Measurements from ENCODE around the gene NIP7.

The NIP7 gene

GRCh38 chr16:69319381-69319780, 20.2 kb upstream of the NIP7 start:
- no peak for DNase-seq

- DNase-seq: no peak
Measured at GRCh38 chr16:69319826-69320739, 19.5 kb upstream of the NIP7 start.

GRCh38 chr16:69320740-69321073, 18.9 kb upstream of the NIP7 start:
- no peak for DNase-seq

DNA sequence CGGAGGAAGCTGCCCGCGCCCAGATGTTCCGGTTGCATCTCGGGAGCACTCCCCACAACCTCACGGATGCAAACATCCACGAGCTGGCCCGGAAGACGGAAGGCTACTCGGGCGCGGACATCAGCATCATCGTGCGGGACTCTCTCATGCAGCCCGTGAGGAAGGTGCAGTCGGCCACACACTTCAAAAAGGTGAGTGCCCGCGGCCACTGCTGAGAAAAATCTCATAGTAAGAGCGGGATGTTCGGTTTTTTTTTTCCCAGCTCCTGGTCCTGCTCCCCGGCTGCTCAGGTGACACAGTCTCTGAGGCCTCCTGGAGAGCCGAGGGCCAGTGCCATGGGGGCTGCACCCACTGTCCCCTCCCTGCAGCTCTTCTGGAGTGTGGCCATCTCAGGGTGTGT, 18.5 kb upstream of the NIP7 start:
- DNase-seq: no peak

DNA sequence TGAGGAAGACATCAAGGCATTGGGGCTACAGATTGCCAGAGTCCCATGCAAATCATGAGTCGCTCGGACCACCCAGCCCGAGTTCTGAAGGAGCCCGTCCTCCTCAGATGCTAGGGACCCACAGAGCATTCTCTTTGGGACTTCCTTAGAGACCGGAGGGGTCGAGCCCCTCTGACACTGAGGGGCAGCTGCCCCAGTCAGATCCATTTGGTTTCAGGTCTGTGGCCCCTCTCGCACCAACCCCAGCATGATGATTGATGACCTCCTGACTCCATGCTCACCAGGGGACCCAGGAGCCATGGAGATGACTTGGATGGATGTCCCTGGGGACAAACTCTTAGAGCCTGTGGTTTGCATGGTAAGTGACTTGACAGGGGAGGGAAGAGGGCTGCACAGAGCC, 17.2 kb upstream of the NIP7 start:
- DNase-seq: no peak

DNA sequence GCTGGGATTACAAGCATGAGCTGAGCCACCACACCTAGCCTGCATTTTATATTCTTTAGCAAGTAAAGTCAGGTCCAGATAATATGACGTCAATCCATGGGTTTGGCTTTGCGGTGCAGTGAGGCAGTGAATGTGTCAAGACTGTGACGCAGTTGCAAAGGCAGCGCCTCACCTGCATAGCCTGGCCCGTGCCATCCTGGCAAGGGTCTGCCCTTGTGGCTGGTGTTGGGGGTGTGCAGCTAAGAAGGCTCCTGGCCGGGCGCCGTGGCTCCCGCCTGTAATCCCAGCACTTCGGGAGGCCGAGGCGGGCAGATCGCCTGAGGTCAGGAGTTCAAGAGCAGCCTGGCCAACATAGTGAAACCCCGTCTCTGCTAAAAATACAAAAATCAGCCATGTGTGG, 16.2 kb upstream of the NIP7 start:
- DNase-seq: no peak

DNA sequence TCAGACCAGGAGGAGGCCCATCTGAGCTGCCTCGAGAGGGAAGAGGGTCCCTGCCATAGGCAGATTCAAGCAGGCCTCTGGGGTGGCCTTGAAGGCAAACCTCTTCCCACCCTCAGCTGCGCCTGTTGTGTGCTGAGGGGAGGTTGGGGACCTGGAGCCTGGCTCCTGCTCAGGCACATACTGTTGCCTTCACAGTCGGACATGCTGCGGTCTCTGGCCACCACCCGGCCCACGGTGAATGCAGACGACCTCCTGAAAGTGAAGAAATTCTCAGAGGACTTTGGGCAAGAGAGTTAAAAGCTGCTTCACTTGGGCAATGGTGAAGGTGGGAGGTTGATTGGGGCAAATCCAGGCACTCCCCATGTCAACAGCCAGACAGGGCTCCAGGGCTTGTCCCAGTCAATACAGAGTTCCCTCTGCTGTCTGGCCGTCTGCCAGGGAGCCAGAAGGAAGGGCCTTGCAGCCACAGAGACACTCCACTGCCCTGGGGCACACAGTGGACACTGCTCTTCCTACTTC, 15.5 kb upstream of the NIP7 start:
- no peak for DNase-seq

DNA sequence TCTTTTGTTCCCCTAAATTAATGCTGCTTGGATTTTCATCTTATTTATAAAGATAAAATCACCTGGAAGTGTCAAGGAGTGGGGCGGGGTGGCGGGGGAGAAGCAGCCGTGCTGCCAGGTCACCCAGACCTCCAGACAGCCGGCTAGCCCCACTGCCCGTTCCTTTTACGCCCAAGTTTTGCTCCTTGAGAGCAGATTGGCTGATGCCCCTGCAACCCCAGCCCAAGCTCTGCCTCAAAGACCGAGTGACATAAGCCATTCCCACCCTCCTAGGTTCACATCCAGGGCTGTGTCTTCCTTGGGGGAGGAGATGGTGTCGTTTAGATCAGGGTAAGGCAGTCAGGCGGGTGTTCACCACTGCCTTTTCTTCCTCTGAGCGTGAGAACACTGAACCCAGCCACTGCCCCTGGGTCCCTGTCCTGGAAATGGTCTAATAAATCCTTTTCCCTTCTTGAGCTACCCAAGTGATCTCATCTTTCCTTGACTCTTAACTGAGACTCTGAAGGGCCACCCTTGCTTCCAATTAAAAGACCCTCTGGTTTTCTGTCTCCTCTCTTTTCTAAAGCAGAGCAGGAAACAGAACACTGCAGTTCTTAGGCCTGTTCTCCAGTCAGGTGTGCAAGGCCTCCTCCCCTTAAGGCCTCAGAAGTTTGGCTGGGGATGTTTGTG, 14.9 kb upstream of the NIP7 start:
- DNase-seq: no peak

- DNase-seq: no peak
Measured at GRCh38 chr16:69325784-69326171, 13.8 kb upstream of the NIP7 start.

- no peak for DNase-seq
Measured at GRCh38 chr16:69326172-69326873, 13.2 kb upstream of the NIP7 start.

DNA sequence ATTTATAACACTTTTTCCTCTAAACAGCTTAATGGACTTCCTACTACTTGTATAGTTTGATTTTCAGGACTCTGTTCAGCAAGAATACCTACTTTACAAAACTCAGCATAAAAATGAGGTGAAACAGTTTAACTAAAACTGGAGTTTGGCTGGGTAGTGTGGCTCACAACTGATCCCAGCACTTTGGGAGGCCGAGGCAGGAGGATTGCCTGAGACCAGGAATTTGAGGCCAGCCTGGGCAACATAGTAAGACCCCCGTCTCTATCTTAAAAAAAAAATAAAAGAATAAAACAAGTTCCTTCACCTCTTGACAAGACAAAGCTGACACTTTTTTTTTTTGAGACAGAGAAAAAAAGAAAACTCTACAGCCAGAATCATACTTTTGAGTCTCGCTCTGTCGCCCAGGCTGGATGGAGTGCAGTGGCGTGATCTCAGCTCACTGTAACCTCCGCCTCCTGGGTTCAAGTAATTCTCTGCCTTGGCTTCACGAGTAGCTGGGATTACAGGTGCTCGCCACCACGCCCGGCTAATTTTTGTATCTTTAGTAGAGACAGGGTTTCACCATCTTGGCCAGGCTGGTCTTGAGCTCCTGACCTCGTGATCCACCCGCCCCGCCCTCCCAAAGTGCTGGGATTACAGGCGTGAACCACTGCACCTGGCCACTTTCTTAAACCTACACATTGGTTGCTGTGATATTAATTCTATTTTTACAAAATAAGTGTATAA, 11.8 kb upstream of the NIP7 start:
- DNase-seq: no peak

DNA sequence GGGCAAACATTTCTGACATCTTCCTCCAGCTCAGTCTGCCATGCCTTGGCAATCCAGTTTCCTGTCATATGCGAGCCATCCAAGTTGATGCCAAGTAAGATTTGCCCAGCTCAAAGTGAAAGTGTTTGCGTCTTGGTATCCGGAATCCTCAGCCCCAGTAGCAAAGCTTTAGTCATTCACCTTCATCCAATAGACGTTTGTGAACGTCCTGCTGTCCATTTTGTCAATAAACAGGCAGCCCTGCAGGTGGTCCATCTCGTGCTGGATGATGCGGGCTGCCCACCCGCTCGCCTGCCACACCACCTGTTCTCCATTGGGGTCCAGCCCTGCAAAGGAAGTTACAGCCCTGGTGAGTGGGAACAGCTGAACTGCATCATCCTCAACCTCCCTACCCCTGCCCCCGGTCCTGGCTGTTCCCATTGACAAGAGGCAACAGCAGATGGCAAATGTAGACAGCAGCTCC, 10.7 kb upstream of the NIP7 start:
- no peak for DNase-seq

DNA sequence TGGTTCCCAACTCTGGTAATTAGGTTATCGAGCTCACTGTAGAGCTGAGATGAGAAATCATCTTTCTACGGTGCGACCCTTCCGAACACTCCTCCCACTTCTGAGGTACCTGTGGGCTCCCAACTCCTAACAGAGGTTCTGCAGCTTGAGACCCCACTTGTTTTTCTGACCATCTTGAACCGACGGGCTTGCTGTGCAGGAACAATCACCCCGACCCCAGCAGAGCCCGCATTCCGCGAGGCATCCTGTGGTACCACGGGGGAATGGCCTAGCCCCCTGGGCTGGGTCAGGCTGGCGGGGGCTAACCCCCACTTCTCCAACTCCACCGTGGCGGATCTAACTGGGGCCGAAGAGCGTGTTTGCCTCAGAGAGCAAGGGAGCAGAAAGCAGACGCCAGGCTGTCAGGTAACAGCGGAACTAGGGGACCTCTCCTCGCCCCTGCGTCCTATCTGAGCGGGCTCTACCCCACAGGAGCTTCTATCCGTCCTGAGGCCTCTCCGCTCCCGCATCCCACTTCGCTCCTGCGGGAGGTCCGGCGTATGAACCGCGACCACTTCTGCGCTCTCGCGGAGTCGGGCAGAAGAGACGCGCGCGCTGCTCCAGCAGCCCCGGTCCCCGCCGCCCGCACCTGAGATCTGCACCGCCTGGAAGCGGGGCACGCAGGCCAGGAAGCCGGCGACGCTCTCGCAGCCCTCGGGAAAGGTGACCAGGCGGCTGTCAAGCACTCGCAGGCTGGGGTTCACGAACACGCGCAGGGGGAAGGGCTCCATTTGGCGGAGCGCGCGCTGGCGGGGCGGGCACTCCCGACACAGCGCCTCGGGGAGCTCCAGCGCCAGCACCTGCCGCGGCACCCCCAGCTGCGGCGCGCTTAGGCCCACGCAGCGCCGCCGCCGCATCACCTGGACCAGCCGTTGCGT, 9.9 kb upstream of the NIP7 start:
- no peak for DNase-seq

- peak; percentile 79 for DNase-seq
Measured at GRCh38 chr16:69330286-69331109, 9.1 kb upstream of the NIP7 start, which contains the start of gene PDF. Gene PDF, minus strand, starts transcription at chr16:69330588. Its CDS starts 18 bp downstream, at chr16:69330570.

DNA sequence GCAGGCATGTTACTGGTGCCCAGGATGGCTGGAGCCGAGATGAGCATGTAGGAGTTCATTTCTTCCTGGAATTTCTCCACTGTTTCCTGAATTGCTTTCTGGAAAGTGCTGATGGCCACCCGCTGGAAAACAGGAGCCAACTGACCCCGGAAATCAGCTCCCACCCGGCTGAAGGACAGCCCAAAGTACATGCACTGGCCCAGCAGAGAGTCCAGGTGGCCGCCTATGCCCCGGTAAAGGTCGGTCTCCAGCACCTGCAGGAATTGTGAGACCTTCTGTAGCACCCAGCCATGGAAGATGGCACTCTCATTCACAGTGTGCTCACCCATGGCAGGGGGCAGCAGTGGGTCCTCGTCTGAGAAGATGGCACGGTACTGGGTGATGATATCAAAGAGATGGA, 4.9 kb upstream of the NIP7 start:
- no peak for DNase-seq

GRCh38 chr16:69338557-69339288, 849 bp upstream of the NIP7 start:
- DNase-seq: no peak

DNA sequence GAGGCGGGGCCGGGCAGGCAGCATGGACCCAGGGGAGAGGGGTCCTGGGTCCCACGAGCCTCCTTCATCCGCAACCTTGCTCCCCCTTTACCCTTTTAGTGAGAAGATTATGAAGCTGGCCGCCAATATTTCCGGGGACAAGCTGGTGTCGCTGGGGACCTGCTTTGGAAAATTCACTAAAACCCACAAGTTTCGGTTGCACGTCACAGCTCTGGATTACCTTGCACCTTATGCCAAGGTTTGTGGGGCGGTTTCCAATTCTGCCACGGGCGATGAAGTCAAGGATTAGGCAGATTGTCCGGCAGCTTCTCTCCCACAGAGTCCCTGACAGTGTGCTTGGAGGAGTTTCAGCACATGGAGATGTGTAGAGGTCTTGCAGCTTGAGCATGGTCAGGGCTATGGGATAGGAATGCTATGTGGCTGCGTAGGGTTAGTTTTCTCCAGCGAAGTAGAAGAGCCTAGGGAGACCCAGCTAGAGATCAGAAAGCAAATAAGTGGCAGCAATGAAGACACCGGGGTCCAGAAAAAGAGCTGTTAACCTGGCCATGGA, 598 bp downstream of the NIP7 start:
- DNase-seq: no peak

DNA sequence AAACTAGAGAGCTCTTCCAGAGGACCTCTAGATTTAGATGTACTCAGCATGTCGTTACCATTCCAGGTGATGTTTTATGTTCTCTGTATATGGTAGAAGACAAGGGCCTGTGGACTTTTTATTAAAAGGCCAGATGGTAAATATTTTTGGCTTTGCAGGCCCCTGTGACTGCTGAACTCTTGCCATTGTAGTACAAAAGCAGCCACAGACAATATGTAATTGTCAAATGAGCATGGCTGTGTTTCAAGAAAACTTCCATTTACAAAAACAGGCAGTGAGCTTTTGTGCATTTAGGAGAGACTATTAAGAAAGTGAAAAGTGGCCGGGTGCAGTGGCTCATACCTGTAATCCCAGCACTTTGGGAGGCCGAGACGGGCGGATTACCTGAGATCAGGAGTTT, 4.6 kb downstream of the NIP7 start:
- DNase-seq: no peak

DNA sequence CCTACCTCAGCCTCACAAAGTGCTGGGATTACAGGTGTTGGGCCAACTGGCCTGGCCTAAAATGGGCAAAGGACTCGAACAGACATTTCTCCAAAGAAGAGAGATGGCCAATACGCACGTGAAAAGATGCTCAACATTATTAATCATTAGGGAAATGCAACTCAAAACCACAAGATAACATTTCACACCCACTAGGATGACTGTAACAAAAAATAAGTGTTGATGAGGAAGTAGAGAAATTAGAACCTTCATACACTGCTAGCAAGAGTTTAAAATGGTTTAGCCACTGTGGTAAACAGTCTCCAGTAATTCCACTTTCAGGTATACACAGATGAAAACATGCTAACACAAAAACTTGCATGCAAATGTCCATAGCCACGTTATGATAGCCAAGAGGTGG, 6.4 kb downstream of the NIP7 start:
- DNase-seq: no peak

GRCh38 chr16:69346683-69347082, 7.1 kb downstream of the NIP7 start:
- DNase-seq: no peak

All from central memory CD4-positive, alpha-beta T cell (primary cell).